Panc1 (cell line): Measurements from ENCODE around the gene DDAH1. TPM values are rescaled to one million over a fixed set of nuclear protein-coding genes. Genes with fewer than 3 reads are reported as not detected.
A peak's percentile ranks its signal among the peaks of the same experiment; 100 is the strongest.

Experiments
- ATAC-seq: fragments of 200-7000 bp; cut with Tn5 transposase; 2 replicates; pipeline ENCODE4 v1.9.1; 2020; ENCODE audit warnings: mild to moderate bottlenecking, moderate library complexity
- BruUV-seq: library from RNA; stranded (reverse); fragments of 400-500 nt; replicated peaks from 2 replicates; lab custom pipeline; 2021; lab: Mats Ljungman, UMichigan
- CTCF ChIA-PET: fragments of 300-600 bp; sonication (Branson Sonifier 250); formaldehyde crosslinking; loops from one replicate; lab custom pipeline; 2022; ENCODE audit warnings: antibody characterized with exemption; lab: Charles Lee
- POLR2A ChIA-PET: fragments of 300-600 bp; sonication (Branson Sonifier 250); formaldehyde crosslinking; loops from one replicate; lab custom pipeline; 2022; ENCODE audit warnings: antibody characterized with exemption; lab: Charles Lee
- DNase-seq: peaks from one replicate; pipeline ENCODE4 v3.0.0-alpha.2; 2010; ENCODE audit warnings: low read depth, low spot score
- H3K27ac ChIP-seq: 2 replicates; pipeline ENCODE4 v1.5.1; 2011; ENCODE audit warnings: mild to moderate bottlenecking, low read length, inconsistent platforms
- H3K27me3 ChIP-seq: fragments of 200-500 bp; sonication (Bioruptor generic); 2 replicates; pipeline ENCODE4 v1.6.0; 2014; ENCODE audit warnings: low read length, inconsistent platforms; ENCODE audit not compliant: control insufficient read depth, insufficient read depth
- H3K36me3 ChIP-seq: fragments of 200-500 bp; sonication (Bioruptor generic); 2 replicates; pipeline ENCODE4 v1.5.1; 2014; ENCODE audit warnings: inconsistent platforms, mild to moderate bottlenecking, low read length, moderate library complexity; ENCODE audit not compliant: control insufficient read depth, insufficient read depth
- H3K4me1 ChIP-seq: 2 replicates; pipeline ENCODE4 v1.5.1; 2011; ENCODE audit warnings: inconsistent platforms, mild to moderate bottlenecking, low read length, moderate library complexity; ENCODE audit not compliant: control insufficient read depth, insufficient read depth
- H3K4me3 ChIP-seq, 2 experiments: 2 replicates each; pipeline ENCODE4 v1.5.1; 2011 to 2012; ENCODE audit warnings: low read depth in 2 of 2, low read length in 2 of 2, mild to moderate bottlenecking in 2 of 2, inconsistent platforms in 1 of 2, moderate library complexity in 1 of 2
- H3K9me3 ChIP-seq: fragments of 200-500 bp; sonication (Bioruptor generic); 2 replicates; pipeline ENCODE4 v1.5.1; 2014; ENCODE audit warnings: low read depth, mild to moderate bottlenecking, inconsistent platforms, low read length, moderate library complexity; ENCODE audit not compliant: control insufficient read depth, insufficient read depth
- POLR2AphosphoS5 ChIP-seq: IDR thresholded peaks from 2 replicates; pipeline ENCODE4 v1.6.1; 2012; ENCODE audit warnings: mild to moderate bottlenecking, low read depth, low read length, moderate library complexity
- SIN3A ChIP-seq: IDR thresholded peaks from 2 replicates; pipeline ENCODE4 v1.6.1; 2012; ENCODE audit warnings: low read depth, mild to moderate bottlenecking, low read length, moderate library complexity, borderline replicate concordance; ENCODE audit not compliant: insufficient read depth
- TCF7L2 ChIP-seq: IDR thresholded peaks from 2 replicates; pipeline ENCODE4 v1.6.1; 2011; ENCODE audit warnings: mild to moderate bottlenecking, low read depth, low read length, inconsistent platforms
- in situ Hi-C: cut with HindIII; loops from 2 replicates; pipeline ENCODE4 v1.10.0; 2016; ENCODE audit warnings: low sequenced_read_pairs, low pct_unique_long_range_greater_than_20kb
- intact Hi-C: fragments of 100-400 bp; cut with micrococcal nuclease; formaldehyde crosslinking; loops from one replicate; pipeline ENCODE4 v1.10.0; 2022; ENCODE audit not compliant: unreplicated experiment
- total RNA-seq: library from RNA; stranded (reverse); gene quantifications from one replicate; pipeline ENCODE4 v1.2.1, GENCODE V29; 2021; ENCODE audit not compliant: unreplicated experiment
- TF ChIP-seq, protein P1 (sequence below), 2 experiments: IDR thresholded peaks; 2 replicates each; pipeline ENCODE4 v1.6.1; 2011 to 2012; ENCODE audit warnings: low read depth in 2 of 2, control low read depth in 1 of 2, low read length in 1 of 2, mild to moderate bottlenecking in 1 of 2, moderate library complexity in 1 of 2; ENCODE audit not compliant: insufficient read depth in 1 of 2
- TF ChIP-seq, protein P2 (sequence below): fragments of 450-650 bp; IDR thresholded peaks from 2 replicates; pipeline ENCODE4 v1.5.1; 2017; ENCODE audit warnings: mild to moderate bottlenecking

Gene DDAH1
- total RNA-seq, 1 experiment from 2014 or later: 85.4 TPM

DNA sequence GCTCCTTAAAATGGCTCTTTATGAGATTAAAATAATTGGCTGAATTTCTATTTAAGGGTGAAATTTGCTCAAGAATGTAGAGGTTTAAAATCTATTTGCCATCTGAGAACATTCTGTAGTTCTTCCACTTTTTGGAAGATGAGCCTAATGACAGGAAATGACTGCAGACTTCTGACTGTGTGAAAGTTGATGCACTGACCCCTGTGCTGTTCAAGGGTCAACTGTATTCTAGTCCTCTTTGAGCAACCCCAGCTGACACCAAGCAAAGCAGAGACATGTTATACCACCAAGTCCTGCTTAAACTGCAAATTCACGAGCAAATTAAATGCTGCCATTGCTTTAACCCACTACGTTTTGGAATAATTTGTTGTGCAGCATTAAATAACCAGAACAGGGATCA, 26.6 kb downstream of the DDAH1 start:
- Histone ChIP-seq H3K4me3 (no peak overlapping the region), H3K36me3 (no peaks in the 10 kb centered on the region), H3K4me1 (peaks cover 19% of the 10 kb centered on the region), H3K27me3 (no peaks in the 10 kb centered on the region), H3K27ac (no peak overlapping the region), H3K9me3 (no peaks in the 10 kb centered on the region)
- TF ChIP-seq SIN3A: no peak
- TF ChIP-seq TCF7L2: no peak
- TF ChIP-seq POLR2AphosphoS5: no peak
- TF ChIP-seq, protein P1, sequence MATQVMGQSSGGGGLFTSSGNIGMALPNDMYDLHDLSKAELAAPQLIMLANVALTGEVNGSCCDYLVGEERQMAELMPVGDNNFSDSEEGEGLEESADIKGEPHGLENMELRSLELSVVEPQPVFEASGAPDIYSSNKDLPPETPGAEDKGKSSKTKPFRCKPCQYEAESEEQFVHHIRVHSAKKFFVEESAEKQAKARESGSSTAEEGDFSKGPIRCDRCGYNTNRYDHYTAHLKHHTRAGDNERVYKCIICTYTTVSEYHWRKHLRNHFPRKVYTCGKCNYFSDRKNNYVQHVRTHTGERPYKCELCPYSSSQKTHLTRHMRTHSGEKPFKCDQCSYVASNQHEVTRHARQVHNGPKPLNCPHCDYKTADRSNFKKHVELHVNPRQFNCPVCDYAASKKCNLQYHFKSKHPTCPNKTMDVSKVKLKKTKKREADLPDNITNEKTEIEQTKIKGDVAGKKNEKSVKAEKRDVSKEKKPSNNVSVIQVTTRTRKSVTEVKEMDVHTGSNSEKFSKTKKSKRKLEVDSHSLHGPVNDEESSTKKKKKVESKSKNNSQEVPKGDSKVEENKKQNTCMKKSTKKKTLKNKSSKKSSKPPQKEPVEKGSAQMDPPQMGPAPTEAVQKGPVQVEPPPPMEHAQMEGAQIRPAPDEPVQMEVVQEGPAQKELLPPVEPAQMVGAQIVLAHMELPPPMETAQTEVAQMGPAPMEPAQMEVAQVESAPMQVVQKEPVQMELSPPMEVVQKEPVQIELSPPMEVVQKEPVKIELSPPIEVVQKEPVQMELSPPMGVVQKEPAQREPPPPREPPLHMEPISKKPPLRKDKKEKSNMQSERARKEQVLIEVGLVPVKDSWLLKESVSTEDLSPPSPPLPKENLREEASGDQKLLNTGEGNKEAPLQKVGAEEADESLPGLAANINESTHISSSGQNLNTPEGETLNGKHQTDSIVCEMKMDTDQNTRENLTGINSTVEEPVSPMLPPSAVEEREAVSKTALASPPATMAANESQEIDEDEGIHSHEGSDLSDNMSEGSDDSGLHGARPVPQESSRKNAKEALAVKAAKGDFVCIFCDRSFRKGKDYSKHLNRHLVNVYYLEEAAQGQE (IDR thresholded peaks at IDR 0.05; ENCODE audit: insufficient read depth in 1 of 2, low read depth in 2 of 2, low read length in 1 of 2): no peak
- TF ChIP-seq, protein P2, sequence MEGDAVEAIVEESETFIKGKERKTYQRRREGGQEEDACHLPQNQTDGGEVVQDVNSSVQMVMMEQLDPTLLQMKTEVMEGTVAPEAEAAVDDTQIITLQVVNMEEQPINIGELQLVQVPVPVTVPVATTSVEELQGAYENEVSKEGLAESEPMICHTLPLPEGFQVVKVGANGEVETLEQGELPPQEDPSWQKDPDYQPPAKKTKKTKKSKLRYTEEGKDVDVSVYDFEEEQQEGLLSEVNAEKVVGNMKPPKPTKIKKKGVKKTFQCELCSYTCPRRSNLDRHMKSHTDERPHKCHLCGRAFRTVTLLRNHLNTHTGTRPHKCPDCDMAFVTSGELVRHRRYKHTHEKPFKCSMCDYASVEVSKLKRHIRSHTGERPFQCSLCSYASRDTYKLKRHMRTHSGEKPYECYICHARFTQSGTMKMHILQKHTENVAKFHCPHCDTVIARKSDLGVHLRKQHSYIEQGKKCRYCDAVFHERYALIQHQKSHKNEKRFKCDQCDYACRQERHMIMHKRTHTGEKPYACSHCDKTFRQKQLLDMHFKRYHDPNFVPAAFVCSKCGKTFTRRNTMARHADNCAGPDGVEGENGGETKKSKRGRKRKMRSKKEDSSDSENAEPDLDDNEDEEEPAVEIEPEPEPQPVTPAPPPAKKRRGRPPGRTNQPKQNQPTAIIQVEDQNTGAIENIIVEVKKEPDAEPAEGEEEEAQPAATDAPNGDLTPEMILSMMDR: no peak
- CTCF ChIA-PET: no interaction called here
- BruUV-seq: no TSS peak
- POLR2A ChIA-PET: no interaction called here
- in situ Hi-C loops (no loop called here), intact Hi-C loops (no loop called here)
- ATAC-seq (peak; percentile 60; the same call in 1 of the 2 replicates), DNase-seq (no peak)

DNA sequence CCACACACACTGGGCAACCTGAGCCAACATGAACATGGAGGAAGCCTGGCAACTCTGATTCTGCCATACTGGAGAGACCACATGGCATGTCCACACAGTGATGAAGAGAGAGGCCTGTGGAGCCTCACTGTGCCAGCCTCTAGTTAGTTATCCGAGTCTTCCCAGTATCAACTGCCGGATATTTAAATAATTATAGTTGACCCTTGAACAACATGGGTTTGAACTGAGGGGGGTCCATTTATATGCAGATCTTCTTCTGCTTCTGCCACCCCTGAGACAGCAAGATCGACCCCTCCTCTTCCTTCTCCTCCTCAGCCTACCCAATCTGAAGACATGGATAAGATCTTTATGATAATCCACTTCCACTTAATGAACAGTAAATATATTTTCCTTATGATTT, 27.8 kb downstream of the DDAH1 start:
- peaks cover 22% of the 10 kb centered on the region for H3K4me1 ChIP-seq
- no peak overlapping the region for H3K4me3 ChIP-seq
- DNase-seq: no peak
- no TSS peak for BruUV-seq
- no peak overlapping the region for H3K27ac ChIP-seq
- TF ChIP-seq, protein P2: no peak
- TF ChIP-seq TCF7L2: no peak
- TF ChIP-seq POLR2AphosphoS5: no peak
- TF ChIP-seq, protein P1 (IDR thresholded peaks at IDR 0.05; ENCODE audit: insufficient read depth in 1 of 2, low read depth in 2 of 2, low read length in 1 of 2): no peak
- TF ChIP-seq SIN3A: no peak
- ChIA-PET POLR2A (no interaction called here), CTCF (interaction anchor here (0.6 kb wide), 1 partner anchor 66 kb away, joined by 4 read pairs; no protein-coding TSS in a partner anchor)
- H3K36me3 ChIP-seq: no peaks in the 10 kb centered on the region
- 0 out of 2 replicates have a peak, but pooled peaks have one; percentile 32 for ATAC-seq
- in situ Hi-C loops (no loop called here), intact Hi-C loops (no loop called here)
- no peaks in the 10 kb centered on the region for H3K9me3 ChIP-seq
- H3K27me3 ChIP-seq: no peaks in the 10 kb centered on the region
